ENCODE results near the gene KCNIP1.
A peak's percentile ranks its signal among the peaks of the same experiment; 100 is the strongest.

GRCh38 chr5:170747851-170748250 is 244.0 kb downstream of the KCNIP1 start:
- TF ChIP-seq, protein P1, sequence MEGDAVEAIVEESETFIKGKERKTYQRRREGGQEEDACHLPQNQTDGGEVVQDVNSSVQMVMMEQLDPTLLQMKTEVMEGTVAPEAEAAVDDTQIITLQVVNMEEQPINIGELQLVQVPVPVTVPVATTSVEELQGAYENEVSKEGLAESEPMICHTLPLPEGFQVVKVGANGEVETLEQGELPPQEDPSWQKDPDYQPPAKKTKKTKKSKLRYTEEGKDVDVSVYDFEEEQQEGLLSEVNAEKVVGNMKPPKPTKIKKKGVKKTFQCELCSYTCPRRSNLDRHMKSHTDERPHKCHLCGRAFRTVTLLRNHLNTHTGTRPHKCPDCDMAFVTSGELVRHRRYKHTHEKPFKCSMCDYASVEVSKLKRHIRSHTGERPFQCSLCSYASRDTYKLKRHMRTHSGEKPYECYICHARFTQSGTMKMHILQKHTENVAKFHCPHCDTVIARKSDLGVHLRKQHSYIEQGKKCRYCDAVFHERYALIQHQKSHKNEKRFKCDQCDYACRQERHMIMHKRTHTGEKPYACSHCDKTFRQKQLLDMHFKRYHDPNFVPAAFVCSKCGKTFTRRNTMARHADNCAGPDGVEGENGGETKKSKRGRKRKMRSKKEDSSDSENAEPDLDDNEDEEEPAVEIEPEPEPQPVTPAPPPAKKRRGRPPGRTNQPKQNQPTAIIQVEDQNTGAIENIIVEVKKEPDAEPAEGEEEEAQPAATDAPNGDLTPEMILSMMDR (optimal IDR thresholded peaks at IDR 0.05 in 1 of 3, IDR thresholded peaks at IDR 0.05 in 1 of 3, conservative IDR thresholded peaks at IDR 0.05 in 1 of 3; ENCODE audit: extremely low read depth in 1 of 3, insufficient read depth in 2 of 3, low read length in 3 of 3), result peak in 2 of 3 experiments; percentile 2 to 11
- TF ChIP-seq EZH2 (IDR thresholded peaks at IDR 0.05; ENCODE audit: low read length), result no peak

Data from keratinocyte (primary cell).